GM21390 (cell line): ENCODE measurements around the gene MRPL2.
A peak's percentile ranks its signal among the peaks of the same experiment; 100 is the strongest.

Experiments used
- ATAC-seq: cut with Tn5 transposase; IDR thresholded peaks from one replicate; pipeline ENCODE4 v1.9.1; 2021; ENCODE audit not compliant: unreplicated experiment

MRPL2 gene

DNA sequence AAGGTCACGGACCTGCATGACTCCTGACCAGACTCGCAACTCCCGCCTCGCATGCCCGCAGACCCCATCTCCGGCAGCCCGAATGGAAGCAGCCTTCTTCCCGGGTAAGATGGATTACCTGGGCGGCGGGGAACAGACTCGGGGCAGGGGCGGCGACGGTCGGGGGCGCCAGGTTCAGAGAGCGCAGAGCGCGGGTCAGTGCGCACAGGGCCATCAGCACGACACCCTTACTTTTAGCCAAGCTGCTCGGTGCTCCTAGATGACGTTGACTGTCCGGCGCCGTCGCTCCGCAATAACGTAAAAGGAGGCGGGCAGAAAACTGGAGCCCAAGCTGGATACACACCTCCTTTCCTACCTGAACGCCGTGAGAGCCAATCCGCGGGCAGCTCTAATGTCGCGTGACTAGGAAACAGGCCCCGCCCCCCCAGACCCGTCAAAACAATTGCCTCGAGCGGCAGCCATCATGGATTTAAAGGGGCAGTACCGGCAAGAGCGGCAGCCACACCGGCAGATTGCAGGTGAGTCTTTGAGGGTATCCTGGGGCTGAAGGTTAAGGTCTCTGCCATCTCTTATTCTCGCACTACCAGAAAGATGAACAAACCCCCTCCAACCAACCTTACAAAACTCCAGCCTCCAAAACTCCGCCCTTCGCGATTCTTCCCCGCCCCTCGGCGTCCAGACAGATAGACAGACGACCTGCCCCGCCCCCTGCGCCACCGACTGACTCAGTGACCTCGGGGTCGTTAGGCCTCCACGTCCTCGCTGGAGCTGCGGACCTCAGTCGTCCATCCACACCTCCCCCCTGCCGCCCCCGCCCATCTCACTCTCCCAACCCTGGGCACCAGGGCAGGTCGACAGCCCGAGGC is at the start of gene MRPL2, which contains the start of gene KLC4:
Gene MRPL2, minus strand, starts transcription at position 267 of the 866 bp plus-strand sequence. Its CDS starts 53 bp downstream, at position 214.
Gene KLC4, plus strand, starts transcription at position 464 of the 866 bp plus-strand sequence. CDS start 1,705 bp downstream, outside the sequence.
- ATAC-seq: peak; percentile 82

DNA sequence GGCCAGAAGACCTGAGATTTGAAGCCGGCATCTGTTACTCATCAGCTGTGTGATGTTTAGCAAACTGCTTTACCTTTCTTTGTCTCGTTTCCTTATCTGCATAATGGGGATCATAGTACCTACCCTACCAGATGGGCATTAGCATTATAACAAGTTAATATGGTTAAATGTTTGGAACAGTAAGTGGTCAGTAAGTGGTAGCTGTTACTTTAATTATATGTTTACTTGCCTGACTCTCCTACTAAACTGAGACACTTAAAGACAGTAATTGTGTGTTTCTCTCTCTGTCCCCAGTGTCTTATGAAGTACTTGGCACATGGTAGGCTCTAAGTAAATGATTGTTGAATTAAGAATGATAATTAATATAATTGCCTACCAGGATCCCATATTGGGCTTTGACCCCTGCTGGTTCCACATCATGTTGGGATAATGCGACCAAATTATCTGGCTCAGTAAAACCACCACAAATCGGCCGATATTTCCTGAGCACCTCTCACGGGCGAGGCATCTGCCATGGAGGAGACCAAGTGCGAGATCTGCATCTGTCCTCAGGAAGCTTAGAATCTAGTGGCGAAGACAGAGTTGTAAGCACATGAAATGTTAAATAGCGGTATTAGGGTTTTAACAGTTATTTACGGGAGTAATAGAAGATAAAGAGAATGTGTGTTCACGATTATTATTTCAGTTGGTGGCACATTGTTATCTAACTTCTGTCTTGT is 48.3 kb upstream of the MRPL2 start:
- ATAC-seq: no peak

- ATAC-seq: no peak
Observed at GRCh38 chr6:43105538-43106222, 46.4 kb upstream of the MRPL2 start.

- no peak for ATAC-seq
Observed at GRCh38 chr6:43103253-43103876, 44.1 kb upstream of the MRPL2 start.

GRCh38 chr6:43101497-43101896 is 42.3 kb upstream of the MRPL2 start:
- no peak for ATAC-seq

GRCh38 chr6:43097502-43097901 is 38.3 kb upstream of the MRPL2 start:
- no peak for ATAC-seq

DNA sequence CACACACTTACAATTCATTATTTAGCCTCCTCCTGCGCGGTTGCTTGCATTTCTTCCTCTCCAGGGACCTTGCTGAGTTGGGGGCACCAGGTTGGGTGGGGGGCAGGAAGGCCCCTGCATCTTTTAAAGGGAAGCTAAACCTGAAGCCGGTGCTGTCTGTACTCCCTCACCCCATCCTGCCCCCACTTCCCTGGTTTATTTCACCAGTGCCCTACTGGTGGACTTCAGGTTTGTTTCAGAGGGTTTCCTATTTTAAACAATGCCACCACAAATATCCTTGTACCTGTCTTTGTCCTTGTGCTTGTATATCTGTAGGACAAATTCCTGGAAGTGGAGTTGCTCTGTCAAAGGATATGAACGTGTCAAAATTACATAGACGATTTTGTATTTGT is 37.9 kb upstream of the MRPL2 start:
- no peak for ATAC-seq

- ATAC-seq: no peak
Observed at GRCh38 chr6:43096451-43097097, 37.3 kb upstream of the MRPL2 start.

DNA sequence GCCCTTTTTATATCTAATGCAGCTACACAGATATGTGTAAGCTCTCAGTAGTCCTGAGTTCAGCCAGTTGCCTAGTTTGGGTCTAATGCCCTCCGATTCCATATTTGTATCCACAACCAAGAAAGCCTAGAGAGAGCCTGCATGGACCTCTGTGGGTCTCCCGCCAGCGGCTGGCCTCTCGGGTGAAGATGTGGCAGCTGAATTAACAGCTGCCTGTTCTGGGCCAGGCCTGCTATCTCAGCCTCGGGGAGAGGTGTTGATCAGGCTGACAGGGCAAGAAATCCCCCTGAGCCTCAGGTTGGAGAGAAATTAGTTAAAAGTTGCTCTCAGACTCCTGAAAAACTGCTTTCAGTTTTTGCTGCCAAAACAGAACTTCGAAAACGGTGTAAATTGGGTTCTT is 36.7 kb upstream of the MRPL2 start:
- no peak for ATAC-seq

DNA sequence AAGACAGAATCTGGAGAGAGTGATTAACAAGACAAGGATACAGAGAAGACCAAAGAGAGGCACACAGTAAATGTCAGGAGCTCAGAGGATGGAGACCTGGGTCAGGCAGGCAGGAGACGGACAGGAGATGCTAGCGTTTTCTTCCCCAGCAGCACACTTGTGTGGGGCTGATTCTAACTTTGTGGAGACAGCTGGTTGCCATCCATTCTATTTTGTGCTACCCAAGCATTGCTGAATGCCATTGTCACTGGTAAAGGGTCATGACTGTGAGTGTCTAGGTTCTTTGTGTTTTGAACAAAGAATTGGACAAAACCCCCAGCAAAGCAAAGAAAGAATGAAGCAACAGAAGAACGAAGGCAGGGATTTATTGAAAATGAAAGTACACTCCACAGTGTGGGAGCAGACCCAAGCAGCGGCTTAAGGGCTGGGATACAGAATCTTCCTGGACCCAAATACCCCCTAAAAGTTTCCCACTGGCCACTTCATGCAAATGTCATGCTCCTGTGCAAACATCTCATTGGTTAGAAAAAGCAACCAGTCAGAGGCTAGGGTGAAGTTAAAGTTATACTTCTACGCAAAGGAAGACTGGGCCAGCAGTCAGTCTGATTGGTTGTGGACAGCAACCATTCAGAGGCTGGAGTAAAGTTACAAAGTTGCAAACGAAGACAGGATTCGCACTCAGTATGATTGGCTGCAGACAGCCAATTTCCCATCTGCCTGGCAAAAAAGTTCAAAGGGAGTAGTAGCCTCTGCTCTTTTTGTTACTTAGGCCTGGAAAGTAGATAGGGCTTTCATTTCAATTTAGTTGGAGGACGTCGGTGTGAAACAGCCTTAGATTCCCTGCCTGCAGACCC is 34.4 kb upstream of the MRPL2 start:
- ATAC-seq: no peak

DNA sequence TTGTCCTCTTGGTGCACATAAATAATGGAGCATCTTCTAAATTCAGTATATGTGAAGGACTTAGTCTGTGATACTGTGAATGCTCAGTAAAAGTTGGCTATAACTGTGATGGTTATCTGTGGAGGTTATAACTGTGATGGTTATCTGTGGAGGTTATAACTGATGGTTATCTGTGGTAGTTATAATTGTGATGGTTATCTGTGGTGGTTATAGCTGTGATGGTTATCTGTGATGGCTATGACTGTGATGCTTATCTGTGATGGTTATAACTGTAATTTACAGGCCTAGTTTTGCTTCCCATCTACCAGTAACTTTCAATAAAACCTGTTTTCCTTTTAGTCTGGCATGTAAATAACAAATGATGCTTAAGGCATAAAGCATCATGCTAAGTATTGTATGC is 33.4 kb upstream of the MRPL2 start:
- no peak for ATAC-seq

DNA sequence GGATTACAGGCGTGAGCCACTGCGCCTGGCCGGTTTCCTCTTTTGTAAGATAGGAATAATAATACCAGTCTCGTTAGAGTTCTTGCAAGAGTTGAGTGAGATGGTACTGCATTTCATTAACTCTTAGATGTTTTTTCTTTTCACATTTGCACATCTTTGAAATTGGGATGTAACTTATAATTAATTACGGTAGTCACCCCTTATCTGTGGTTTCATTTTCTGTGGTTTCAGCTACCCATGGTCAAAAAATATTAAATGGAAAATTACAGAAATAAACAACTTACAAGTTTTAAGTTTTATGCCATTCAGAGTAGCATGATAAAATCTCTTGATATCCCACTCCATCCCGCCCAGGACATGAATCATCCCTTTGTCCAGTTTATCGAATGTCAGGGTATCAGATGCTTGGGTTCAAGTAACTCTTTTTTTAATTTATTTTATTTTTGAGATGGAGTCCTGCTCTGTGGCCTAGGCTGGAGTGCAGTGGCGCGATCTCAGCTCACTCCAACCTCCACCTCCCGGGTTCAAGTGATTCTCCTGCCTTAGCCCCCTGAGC is 32.3 kb upstream of the MRPL2 start:
- ATAC-seq: no peak

DNA sequence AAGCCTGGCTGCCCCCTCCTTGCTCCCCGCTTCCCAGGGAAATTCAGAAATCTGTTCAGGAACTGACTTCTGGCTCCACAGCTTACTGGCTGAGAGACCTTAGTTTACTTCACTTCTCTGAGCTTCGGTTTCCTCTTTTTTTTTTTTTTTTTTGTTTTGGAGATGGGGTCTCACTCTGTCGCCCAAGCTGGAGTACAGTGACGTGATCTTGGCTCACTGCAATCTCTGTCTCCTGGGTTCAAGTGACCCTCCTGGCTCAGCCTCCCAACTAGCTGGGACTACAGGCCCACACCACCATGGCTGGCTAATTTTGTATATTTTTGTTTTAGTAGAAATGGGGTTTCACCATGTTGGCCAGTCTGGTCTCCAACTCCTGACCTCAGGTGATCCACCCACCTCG is 31.8 kb upstream of the MRPL2 start:
- ATAC-seq: no peak

GRCh38 chr6:43090559-43090956 is 31.3 kb upstream of the MRPL2 start:
- ATAC-seq: no peak

- no peak for ATAC-seq
Observed at GRCh38 chr6:43089874-43090558, 30.8 kb upstream of the MRPL2 start.

GRCh38 chr6:43089467-43089866 is 30.2 kb upstream of the MRPL2 start:
- no peak for ATAC-seq

GRCh38 chr6:43088654-43089056 is 29.4 kb upstream of the MRPL2 start:
- ATAC-seq: no peak

DNA sequence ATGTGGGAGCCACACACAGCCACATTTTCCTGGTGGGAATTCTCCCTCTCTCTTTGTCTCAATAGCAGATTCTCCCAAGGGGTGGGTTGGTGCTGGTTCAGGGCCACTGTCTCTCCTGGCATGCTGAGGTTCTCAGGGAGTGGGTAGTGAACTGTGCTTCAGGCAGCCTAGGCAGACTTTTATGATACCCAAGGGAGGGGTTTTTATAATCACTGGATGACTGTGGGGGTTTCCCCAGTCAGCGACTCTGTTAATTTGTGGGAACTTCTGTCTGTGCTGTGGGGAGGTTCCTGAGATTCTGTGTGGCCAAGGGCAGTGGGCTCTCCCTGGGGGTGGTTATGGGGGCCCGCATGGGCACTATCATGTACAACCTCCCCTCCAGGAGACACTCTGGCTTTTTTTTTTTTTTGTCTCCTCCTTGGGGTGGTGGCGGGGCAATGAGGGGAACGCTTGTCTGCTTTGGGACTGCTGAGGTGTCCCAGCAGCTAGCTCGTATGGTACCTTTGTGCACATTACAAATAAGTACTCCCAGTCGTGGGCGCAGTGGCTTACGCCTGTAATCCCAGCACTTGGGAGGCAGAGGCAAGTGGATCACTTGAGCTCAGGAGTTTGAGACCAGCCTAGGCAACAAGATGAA is 26.9 kb upstream of the MRPL2 start:
- no peak for ATAC-seq
